Lung (tissue), 12 donors: ENCODE data around the gene RSPRY1. TPM values are rescaled to one million over a fixed set of nuclear protein-coding genes. Genes with fewer than 3 reads are reported as not detected.

ENCODE experiments used
- ATAC-seq: fragments of 200-7000 bp; cut with Tn5 transposase; one replicate; pipeline ENCODE4 v1.9.1; 2020; ENCODE audit warnings: moderate number of reproducible peaks; ENCODE audit not compliant: insufficient read depth, low FRiP score
- DNase-seq, 3 donors: peaks; one replicate each; pipeline ENCODE4 v3.0.0-alpha.2; 2013 to 2017
- H3K27ac ChIP-seq, 2 donors: one replicate each; pipeline ENCODE4 v1.5.1; 2013; ENCODE audit warnings: mild to moderate bottlenecking in 2 of 2, moderate library complexity in 2 of 2, control low read depth in 1 of 2, inconsistent platforms in 1 of 2, low read depth in 1 of 2, low read length in 1 of 2
- H3K27me3 ChIP-seq, 3 donors: one replicate each; pipeline ENCODE4 v1.5.1; 2013; ENCODE audit warnings: low read length in 2 of 3; ENCODE audit not compliant: control insufficient read depth in 3 of 3, insufficient read depth in 3 of 3
- H3K36me3 ChIP-seq, 4 donors: one replicate each; pipeline ENCODE4 v1.5.1; 2013; ENCODE audit warnings: low read length in 4 of 4, mild to moderate bottlenecking in 1 of 4, moderate library complexity in 1 of 4; ENCODE audit not compliant: control insufficient read depth in 4 of 4, insufficient read depth in 4 of 4
- H3K4me1 ChIP-seq, 5 donors: one replicate each; pipeline ENCODE4 v1.5.1; 2013; ENCODE audit warnings: low read length in 5 of 5, mild to moderate bottlenecking in 2 of 5, moderate library complexity in 1 of 5; ENCODE audit not compliant: control insufficient read depth in 5 of 5, insufficient read depth in 5 of 5
- H3K4me3 ChIP-seq: one replicate; pipeline ENCODE4 v1.5.1; 2013; ENCODE audit warnings: mild to moderate bottlenecking, control low read depth, moderate library complexity
- H3K9ac ChIP-seq, 2 donors: one replicate each; pipeline ENCODE4 v1.5.1; 2013; ENCODE audit warnings: low read length in 2 of 2, control low read depth in 1 of 2; ENCODE audit not compliant: insufficient read depth in 1 of 2
- H3K9me3 ChIP-seq, 4 donors: one replicate each; pipeline ENCODE4 v1.5.1; 2013; ENCODE audit warnings: low read length in 3 of 4, mild to moderate bottlenecking in 1 of 4, moderate library complexity in 1 of 4; ENCODE audit not compliant: control insufficient read depth in 4 of 4, insufficient read depth in 3 of 4
- WGBS, 2 donors: extraction: QIAGEN DNeasy Blood & Tissue Kit; methylation state at CpG; one replicate each; pipeline ENCODE4 v1.1.7; 2013; 5-methylcytosine and 5-hydroxymethylcytosine counted together
- polyA plus RNA-seq, 2 donors: library from polyadenylated mRNA; stranded (reverse); fragments of 200-250 nt; gene quantifications; one replicate each; pipeline ENCODE4 v1.2.1, GENCODE V29; 2013
- total RNA-seq, 2 donors: library from RNA; depleted of rRNA in 1 of 2; stranded (reverse); fragments of >200 nt in 1 of 2; gene quantifications; one replicate each; pipeline ENCODE4 v1.2.1, GENCODE V29; 2014 to 2021
- TF ChIP-seq, protein P1 (sequence below): IDR thresholded peaks from 2 replicates; pipeline ENCODE4 v1.5.1; 2012; ENCODE audit warnings: mild to moderate bottlenecking; ENCODE audit errors: control extremely low read depth, extremely low read depth
- donor health status: control.
- donor health status: control.
- donor health status: Bipolar disorder and iron deficiency.
- donor health status: healthy.
- donor health status: DM: yes; HTN: yes; CAD: no.

The RSPRY1 gene
- total and polyA plus RNA-seq, 4 donors: 10.5 to 71.7 (median 25.2) TPM

DNA sequence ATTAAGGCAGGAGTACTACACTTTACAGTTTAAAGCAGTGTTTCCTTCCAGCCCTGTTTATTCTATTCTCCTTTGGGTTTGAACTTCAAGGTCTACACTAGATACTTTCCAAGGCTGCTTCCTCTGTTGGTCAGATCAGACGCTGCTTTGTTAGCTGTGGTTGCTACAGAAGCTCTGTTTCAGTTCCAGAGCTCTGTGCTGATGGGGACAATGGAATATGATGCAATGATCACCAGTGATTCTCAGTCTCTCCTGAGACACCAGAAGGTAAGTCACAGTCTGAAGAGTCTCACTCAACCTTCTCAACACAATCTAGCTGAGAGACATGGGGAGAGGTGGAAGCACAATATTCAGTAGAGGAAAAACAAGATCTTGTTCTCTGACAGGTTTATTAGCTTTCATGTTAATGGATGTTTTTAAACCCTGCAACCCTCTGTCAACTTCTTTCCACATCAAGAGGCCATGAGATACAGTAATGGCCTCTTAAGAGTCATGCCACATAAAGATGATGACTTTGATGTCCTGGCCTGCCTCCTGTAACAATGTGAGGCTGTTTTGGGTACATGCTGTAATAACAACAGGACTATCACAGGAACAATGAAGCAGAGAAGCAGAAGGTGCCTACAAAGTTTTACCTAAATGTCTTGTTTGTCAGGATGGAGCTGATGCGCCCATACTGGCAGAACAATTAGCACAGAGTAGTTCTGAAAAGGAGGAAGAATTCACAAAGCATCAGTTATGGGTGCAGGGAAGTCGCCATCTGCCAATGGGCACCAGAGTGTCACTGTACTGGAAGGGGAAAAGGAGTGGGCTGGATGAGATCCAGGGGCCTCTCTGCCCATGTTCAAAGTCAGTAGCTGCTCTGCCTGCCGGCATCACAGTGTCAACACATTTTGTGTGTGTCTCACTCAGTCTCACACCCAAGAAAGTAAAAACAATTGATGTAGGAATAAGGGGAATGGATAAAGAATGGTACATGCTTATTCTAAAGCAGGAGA lies 33.7 kb upstream of the RSPRY1 start:
- Histone ChIP-seq H3K4me3 (no peak overlapping the region), H3K36me3 (peaks cover 17 to 24% (median 21%) of the 10 kb centered on the region in 4 donors), H3K27ac (peak overlapping the region in 1 of 2 donors; percentile 28), H3K9ac (no peak overlapping the region), H3K27me3 (no peaks in the 10 kb centered on the region), H3K4me1 (peaks cover 0 to 20% (median 9%) of the 10 kb centered on the region in 5 donors), H3K9me3 (no peaks in the 10 kb centered on the region)
- ATAC-seq (no peak), DNase-seq (no peak)
- WGBS, 2 donors: 66 to 68% methylated on average over 4 of the region's 4 CpGs
- TF ChIP-seq, protein P1, sequence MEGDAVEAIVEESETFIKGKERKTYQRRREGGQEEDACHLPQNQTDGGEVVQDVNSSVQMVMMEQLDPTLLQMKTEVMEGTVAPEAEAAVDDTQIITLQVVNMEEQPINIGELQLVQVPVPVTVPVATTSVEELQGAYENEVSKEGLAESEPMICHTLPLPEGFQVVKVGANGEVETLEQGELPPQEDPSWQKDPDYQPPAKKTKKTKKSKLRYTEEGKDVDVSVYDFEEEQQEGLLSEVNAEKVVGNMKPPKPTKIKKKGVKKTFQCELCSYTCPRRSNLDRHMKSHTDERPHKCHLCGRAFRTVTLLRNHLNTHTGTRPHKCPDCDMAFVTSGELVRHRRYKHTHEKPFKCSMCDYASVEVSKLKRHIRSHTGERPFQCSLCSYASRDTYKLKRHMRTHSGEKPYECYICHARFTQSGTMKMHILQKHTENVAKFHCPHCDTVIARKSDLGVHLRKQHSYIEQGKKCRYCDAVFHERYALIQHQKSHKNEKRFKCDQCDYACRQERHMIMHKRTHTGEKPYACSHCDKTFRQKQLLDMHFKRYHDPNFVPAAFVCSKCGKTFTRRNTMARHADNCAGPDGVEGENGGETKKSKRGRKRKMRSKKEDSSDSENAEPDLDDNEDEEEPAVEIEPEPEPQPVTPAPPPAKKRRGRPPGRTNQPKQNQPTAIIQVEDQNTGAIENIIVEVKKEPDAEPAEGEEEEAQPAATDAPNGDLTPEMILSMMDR: no peak

DNA sequence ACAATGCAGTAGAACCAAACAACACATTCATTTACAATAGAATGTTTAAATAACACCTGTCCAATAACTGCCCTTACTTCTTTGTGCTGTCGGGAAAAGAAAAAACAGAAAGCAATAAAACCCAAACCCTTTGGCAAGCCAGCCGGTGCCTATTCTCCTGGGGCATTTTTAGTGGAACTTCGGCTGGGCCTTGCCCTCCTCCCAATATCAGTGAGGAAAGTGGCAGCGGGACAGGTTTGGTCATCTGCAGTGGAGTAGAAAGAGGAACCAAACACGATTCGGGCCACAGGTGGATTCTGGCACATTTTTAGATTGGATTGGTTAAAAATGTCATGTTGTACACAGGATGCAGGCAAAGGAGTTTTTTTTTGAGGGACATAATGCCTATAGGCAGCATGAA lies 32.3 kb upstream of the RSPRY1 start:
- Histone ChIP-seq H3K27me3 (no peaks in the 10 kb centered on the region), H3K4me1 (peaks cover 0 to 12% (median 0%) of the 10 kb centered on the region in 5 donors), H3K4me3 (no peak overlapping the region), H3K27ac (no peak overlapping the region), H3K36me3 (peaks cover 17 to 29% (median 23%) of the 10 kb centered on the region in 4 donors), H3K9ac (no peak overlapping the region), H3K9me3 (no peaks in the 10 kb centered on the region)
- DNase-seq: no peak
- TF ChIP-seq, protein P1: no peak
- ATAC-seq: no peak
- WGBS, 2 donors: 85 to 88% methylated on average over 6 of the region's 6 CpGs

DNA sequence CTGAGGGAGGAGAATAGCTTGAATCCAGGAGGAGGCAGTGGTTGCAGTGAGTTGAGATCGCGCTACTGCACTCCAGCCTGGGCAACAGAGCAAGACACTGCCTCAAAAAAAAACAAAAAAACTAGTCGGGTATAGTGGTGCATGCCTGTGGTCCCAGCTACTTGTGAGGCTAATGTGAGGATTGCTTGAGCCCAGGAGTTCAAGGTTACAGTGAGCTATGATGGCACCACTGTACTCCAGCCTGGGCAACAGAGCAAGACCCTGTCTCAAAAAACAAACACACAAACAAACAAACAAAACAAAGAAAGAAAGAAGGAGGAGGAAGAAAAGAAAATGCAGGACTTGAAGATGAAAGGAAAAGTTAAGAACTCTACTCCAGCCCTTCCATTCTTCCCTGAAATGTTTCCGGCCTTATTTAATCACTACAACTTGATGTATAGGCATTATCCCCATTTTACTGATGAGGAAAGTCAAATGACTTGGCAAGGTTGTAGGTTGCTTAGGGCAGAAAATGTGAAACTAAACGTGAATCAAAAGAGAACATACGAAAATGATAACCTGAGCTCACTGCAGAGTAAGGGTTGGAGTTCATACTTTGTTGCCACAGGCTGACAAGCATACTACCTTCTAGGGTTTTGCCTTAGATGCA lies 30.3 kb upstream of the RSPRY1 start:
- TF ChIP-seq, protein P1: no peak
- H3K4me3 ChIP-seq: no peak overlapping the region
- H3K36me3 ChIP-seq: peaks cover 17 to 29% (median 22%) of the 10 kb centered on the region in 4 donors
- peaks cover 0 to 6% (median 0%) of the 10 kb centered on the region in 5 donors for H3K4me1 ChIP-seq
- 77 to 80% methylated on average over 6 of the region's 6 CpGs for WGBS, 2 donors
- H3K27me3 ChIP-seq: no peaks in the 10 kb centered on the region
- no peak overlapping the region for H3K9ac ChIP-seq
- ATAC-seq (no peak), DNase-seq (no peak)
- H3K9me3 ChIP-seq: no peaks in the 10 kb centered on the region
- H3K27ac ChIP-seq: no peak overlapping the region
